ENCODE measurements around the gene TOGARAM2. TPM values are rescaled to one million over a fixed set of nuclear protein-coding genes. Genes with fewer than 3 reads are reported as not detected.
A peak's percentile ranks its signal among the peaks of the same experiment; 100 is the strongest.

Gene TOGARAM2
- total and polyA plus RNA-seq, 2 experiments from 2014 or later = not detected

GRCh38 chr2:28979576-28980366 is 1.3 kb upstream of the TOGARAM2 start:
- no peaks in the 10 kb centered on the region for H3K9me3 ChIP-seq (ENCODE audit: low read depth)
- in situ Hi-C loops (cut with MboI) = no loop called here
- no peaks in the 10 kb centered on the region for H3K9me2 ChIP-seq (ENCODE audit: insufficient read depth)
- H2AFZ ChIP-seq = no peak overlapping the region
- no peak overlapping the region for H3K4me2 ChIP-seq (ENCODE audit: unreplicated experiment)
- 67 to 75% methylated on average over 11 to 13 of the region's 13 CpGs for WGBS, 2 experiments (ENCODE audit: low coverage in 1 of 2, low lambda C conversion rate in 2 of 2, missing lambda C conversion rate in 2 of 2)
- H3K79me2 ChIP-seq (ENCODE audit: insufficient read depth) = no peaks in the 10 kb centered on the region
- no peak overlapping the region for H3K9ac ChIP-seq
- H3K4me3 ChIP-seq = no peak overlapping the region
- no peaks in the 10 kb centered on the region for H3K36me3 ChIP-seq (ENCODE audit: low read depth)
- DNase-seq = no peak
- no peaks in the 10 kb centered on the region for H4K20me1 ChIP-seq (ENCODE audit: insufficient read depth)
- H3K4me1 ChIP-seq (ENCODE audit: insufficient read depth) = no peaks in the 10 kb centered on the region
- no peaks in the 10 kb centered on the region for H3F3A ChIP-seq (ENCODE audit: insufficient read depth)
- H3K27me3 ChIP-seq (replicated peaks; ENCODE audit: insufficient read depth) = no peaks in the 10 kb centered on the region
- TF ChIP-seq EZH2 (IDR thresholded peaks at IDR 0.05; ENCODE audit: insufficient read depth, poor library complexity, severe bottlenecking) (no peak), EZH2phosphoT487 (IDR thresholded peaks at IDR 0.05; ENCODE audit: insufficient read depth, low read depth) (no peak)
- no peak overlapping the region for H3K27ac ChIP-seq

GRCh38 chr2:28980368-28981015 is 606 bp upstream of the TOGARAM2 start:
- H3K36me3 ChIP-seq (ENCODE audit: low read depth) = no peaks in the 10 kb centered on the region
- H3K9me2 ChIP-seq (ENCODE audit: insufficient read depth) = no peaks in the 10 kb centered on the region
- H3K4me1 ChIP-seq (ENCODE audit: insufficient read depth) = no peaks in the 10 kb centered on the region
- H3K27ac ChIP-seq = no peak overlapping the region
- H3K4me3 ChIP-seq = no peak overlapping the region
- no peaks in the 10 kb centered on the region for H3F3A ChIP-seq (ENCODE audit: insufficient read depth)
- H3K9ac ChIP-seq = no peak overlapping the region
- 74 to 80% methylated on average over 3 of the region's 3 CpGs for WGBS, 2 experiments (ENCODE audit: low coverage in 1 of 2, low lambda C conversion rate in 2 of 2, missing lambda C conversion rate in 2 of 2)
- no peaks in the 10 kb centered on the region for H3K9me3 ChIP-seq (ENCODE audit: low read depth)
- in situ Hi-C loops (cut with MboI) = no loop called here
- H3K27me3 ChIP-seq (replicated peaks; ENCODE audit: insufficient read depth) = no peaks in the 10 kb centered on the region
- no peak for TF ChIP-seq EZH2 (IDR thresholded peaks at IDR 0.05; ENCODE audit: insufficient read depth, poor library complexity, severe bottlenecking)
- TF ChIP-seq EZH2phosphoT487 (IDR thresholded peaks at IDR 0.05; ENCODE audit: insufficient read depth, low read depth) = no peak
- DNase-seq = no peak
- H3K79me2 ChIP-seq (ENCODE audit: insufficient read depth) = no peaks in the 10 kb centered on the region
- H3K4me2 ChIP-seq (ENCODE audit: unreplicated experiment) = no peak overlapping the region
- no peaks in the 10 kb centered on the region for H4K20me1 ChIP-seq (ENCODE audit: insufficient read depth)
- 0 out of 2 replicates have a peak overlapping the region, but pooled peaks have one; percentile 8 for H2AFZ ChIP-seq

GRCh38 chr2:28981620-28982376 is 700 bp downstream of the TOGARAM2 start:
- Histone ChIP-seq H3K4me2 (ENCODE audit: unreplicated experiment) (no peak overlapping the region), H3K9me2 (ENCODE audit: insufficient read depth) (no peaks in the 10 kb centered on the region), H3K27ac (no peak overlapping the region), H3K36me3 (ENCODE audit: low read depth) (no peaks in the 10 kb centered on the region), H3F3A (ENCODE audit: insufficient read depth) (no peaks in the 10 kb centered on the region), H3K27me3 (replicated peaks; ENCODE audit: insufficient read depth) (no peaks in the 10 kb centered on the region), H2AFZ (no peak overlapping the region), H3K9ac (no peak overlapping the region), H3K79me2 (ENCODE audit: insufficient read depth) (no peaks in the 10 kb centered on the region), H3K4me1 (ENCODE audit: insufficient read depth) (no peaks in the 10 kb centered on the region), H4K20me1 (ENCODE audit: insufficient read depth) (no peaks in the 10 kb centered on the region), H3K4me3 (no peak overlapping the region), H3K9me3 (ENCODE audit: low read depth) (no peaks in the 10 kb centered on the region)
- WGBS, 2 experiments (ENCODE audit: low coverage in 1 of 2, low lambda C conversion rate in 2 of 2, missing lambda C conversion rate in 2 of 2) = 41 to 42% methylated on average over 11 of the region's 11 CpGs
- TF ChIP-seq EZH2phosphoT487 (IDR thresholded peaks at IDR 0.05; ENCODE audit: insufficient read depth, low read depth) = no peak
- TF ChIP-seq EZH2 (IDR thresholded peaks at IDR 0.05; ENCODE audit: insufficient read depth, poor library complexity, severe bottlenecking) = no peak
- peak; percentile 32 for DNase-seq
- in situ Hi-C loops (cut with MboI) = no loop called here

DNA sequence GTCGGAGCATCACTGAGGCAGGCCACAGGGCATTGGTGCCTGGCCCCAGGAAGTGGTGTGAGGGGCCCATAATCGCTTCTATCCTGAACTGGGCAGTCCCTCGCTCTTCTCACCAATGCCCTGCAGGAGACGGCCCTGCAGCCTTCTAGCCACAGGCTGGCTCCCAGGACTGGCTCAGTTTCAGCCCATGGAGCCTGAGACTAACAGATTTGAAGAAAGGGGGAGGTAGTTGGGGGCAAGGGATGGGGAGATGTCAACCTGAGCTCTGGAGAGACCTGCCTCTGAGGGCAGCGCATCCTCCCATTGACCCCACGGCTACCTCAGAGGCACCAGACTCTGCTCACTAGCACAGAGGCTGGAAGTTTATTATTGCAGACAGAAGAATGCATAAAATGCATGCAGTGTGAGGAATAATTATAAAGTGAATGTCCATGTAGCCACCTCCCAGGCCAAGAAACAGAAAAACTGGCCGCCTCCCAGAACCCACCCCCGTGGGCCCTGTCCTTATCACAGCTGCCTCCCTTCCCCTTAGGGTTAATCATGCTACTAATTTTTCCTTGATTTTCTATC is 1.4 kb downstream of the TOGARAM2 start:
- no peaks in the 10 kb centered on the region for H3K36me3 ChIP-seq (ENCODE audit: low read depth)
- no peaks in the 10 kb centered on the region for H3F3A ChIP-seq (ENCODE audit: insufficient read depth)
- no peaks in the 10 kb centered on the region for H4K20me1 ChIP-seq (ENCODE audit: insufficient read depth)
- no peak for DNase-seq
- H3K27ac ChIP-seq = no peak overlapping the region
- H3K79me2 ChIP-seq (ENCODE audit: insufficient read depth) = no peaks in the 10 kb centered on the region
- H3K4me2 ChIP-seq (ENCODE audit: unreplicated experiment) = no peak overlapping the region
- TF ChIP-seq EZH2 (IDR thresholded peaks at IDR 0.05; ENCODE audit: insufficient read depth, poor library complexity, severe bottlenecking) (no peak), EZH2phosphoT487 (IDR thresholded peaks at IDR 0.05; ENCODE audit: insufficient read depth, low read depth) (no peak)
- 62 to 64% methylated on average over 7 to 8 of the region's 8 CpGs for WGBS, 2 experiments (ENCODE audit: low coverage in 1 of 2, low lambda C conversion rate in 2 of 2, missing lambda C conversion rate in 2 of 2)
- H3K9me2 ChIP-seq (ENCODE audit: insufficient read depth) = no peaks in the 10 kb centered on the region
- no peak overlapping the region for H3K4me3 ChIP-seq
- no peaks in the 10 kb centered on the region for H3K4me1 ChIP-seq (ENCODE audit: insufficient read depth)
- H3K9ac ChIP-seq = no peak overlapping the region
- no peak overlapping the region for H2AFZ ChIP-seq
- H3K9me3 ChIP-seq (ENCODE audit: low read depth) = no peaks in the 10 kb centered on the region
- in situ Hi-C loops (cut with MboI) = no loop called here
- no peaks in the 10 kb centered on the region for H3K27me3 ChIP-seq (replicated peaks; ENCODE audit: insufficient read depth)

Data from GM23248 (cell line).